Measurements from ENCODE around the gene RNU1-2.
"Not testable (repeated sequence)": the region's sequence is repeated elsewhere in the genome, so short reads cannot be mapped to it uniquely, and the experiment has no call there.

The RNU1-2 gene

DNA sequence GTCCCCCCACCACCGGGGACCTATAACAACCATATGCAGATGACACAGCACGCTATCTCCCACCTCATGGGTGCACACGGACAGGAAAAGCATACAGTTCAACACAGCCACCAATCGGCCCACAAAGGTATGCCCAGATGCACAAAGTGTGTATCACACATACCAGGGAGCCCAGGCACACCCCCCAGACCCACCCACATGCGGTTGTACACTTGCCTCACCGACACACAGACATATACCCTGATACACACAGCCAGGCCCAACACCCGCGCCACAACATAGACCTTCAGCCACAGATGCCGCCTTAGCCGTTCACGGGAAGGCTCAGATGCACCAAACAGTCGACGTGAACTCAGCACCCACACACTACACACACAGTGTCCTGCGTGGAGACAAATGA is 31.5 kb downstream of the RNU1-2 start:
- no peak for DNase-seq

DNA sequence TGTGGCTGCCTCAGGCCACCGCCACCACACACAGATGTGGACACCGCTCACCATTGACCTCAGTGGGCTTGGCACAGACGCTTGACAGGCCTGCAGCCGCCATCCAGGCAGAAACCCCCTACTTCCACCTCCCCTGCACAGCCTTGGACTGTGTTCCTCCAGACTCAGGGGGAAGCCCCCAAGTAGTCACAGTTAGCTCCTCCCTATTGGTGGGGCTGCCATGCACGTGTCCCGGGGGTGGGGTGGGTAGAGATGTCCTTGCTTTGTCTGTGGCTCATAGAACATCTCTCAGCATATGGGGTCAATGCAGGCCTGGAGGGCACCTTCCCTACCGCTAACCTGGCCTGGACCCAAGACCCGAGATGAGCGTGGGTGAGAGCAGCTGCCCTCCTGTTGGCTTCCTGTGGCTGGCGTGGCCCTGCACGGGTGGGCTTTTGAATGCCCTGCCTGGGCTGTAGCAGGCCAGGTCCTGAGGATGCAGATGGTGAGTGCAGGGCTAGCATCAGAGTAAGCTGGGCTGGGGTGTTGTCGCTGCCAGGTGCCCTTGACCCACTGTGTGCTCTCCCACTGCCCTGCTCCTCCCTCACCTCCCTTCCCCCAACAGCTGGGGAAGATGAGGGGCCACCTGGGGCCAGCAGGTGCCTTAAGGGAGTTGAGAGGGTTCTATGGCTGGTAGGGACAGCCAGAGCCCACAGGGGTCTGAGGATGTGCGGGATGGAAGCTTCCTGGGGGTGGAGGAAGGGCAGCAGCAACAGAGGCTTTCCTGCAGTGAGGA is 32.1 kb downstream of the RNU1-2 start:
- DNase-seq: no peak

DNA sequence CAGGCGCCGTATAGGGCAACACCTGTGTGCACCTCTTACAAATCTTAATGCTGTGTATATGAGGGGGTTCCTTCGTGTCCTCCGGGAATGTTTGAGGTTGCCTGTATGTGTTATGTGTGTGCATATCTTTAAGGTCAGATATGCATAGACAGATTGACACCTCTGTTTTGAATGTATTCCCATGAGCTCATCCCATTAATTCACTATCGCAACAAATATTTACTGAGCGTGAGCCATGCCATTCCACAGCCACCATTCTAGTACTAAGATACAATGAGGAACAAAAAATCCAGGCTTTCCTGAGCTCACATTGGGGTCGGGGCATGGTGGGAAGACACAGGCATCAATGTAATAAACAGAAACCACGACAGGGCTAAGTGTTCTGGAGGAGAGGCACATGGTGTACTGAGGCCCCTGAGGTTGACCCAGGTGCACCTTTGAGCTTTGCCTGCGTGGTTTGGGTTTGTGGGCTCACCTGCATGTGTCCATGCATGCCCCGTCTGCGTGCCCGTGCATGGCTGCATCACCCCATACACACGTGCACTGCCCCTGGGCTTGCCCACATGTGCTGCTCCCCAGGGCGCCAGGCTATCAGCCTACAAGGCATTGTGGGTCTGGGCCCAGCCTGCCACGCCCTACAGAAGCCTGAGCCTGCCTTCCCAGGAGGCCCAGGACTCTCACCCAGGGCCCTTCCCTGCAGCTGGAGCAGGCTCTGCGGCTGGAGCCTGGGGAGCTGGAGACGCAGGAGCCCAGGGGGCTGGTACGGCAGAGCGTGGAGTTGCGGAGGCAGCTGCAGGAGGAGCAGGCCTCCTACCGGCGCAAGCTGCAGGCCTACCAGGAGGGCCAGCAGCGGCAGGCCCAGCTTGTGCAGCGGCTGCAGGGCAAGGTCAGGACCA is 33.6 kb downstream of the RNU1-2 start:
- DNase-seq: peak; percentile 72

DNA sequence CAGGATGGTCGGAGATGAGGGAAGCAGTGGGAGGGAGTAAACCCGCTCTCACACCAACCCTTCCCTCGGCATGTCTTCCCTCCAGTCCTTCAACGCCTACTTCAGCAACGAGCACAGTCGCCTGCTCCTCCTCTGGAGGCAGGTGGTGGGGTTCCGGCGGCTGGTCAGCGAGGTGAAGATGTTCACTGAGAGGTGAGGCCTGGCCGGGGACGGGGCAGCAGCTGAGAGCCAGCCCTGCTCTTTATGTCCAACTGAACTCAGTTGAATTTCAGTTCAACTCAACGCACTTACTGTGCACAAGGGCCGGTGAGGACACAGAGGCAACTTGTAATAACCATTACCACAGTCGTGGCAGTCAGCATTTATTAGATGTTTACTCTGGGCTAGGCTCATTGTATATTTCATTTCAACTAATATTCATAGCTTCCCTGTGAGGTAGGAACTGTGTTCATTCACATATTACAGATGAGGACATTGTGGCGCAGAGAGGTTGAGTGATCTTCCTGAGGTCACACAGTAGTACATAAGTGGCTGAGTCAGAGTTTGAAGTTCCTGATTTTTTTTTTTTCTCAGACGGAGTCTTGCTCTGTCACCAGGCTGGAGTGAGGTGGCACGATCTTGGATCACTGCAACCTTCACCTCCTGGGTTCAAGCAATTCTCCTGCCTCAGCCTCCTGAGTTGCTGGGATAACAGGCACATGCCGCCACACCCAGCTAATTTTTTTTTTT is 35.6 kb downstream of the RNU1-2 start:
- DNase-seq: not testable (repeated sequence)

DNA sequence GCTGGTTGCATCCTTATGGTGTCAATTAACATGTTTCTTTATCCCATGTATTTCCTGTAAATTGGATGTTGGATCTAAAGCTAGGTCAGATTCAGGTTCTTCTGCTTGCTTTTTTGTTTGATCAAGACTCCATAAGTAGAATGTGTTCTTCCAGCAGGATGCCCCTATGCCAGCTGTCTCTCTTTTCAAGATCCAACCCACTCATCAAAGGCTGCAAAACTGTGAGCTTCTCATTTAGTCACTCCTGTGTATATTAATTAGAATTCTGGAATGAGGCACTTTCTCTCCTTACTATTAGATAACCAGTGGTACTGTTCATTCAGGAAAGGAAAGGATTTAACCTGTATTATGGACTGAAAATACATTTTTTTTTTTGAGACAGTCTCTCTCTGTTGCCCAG is 38.2 kb downstream of the RNU1-2 start:
- not testable (repeated sequence) for DNase-seq

DNA sequence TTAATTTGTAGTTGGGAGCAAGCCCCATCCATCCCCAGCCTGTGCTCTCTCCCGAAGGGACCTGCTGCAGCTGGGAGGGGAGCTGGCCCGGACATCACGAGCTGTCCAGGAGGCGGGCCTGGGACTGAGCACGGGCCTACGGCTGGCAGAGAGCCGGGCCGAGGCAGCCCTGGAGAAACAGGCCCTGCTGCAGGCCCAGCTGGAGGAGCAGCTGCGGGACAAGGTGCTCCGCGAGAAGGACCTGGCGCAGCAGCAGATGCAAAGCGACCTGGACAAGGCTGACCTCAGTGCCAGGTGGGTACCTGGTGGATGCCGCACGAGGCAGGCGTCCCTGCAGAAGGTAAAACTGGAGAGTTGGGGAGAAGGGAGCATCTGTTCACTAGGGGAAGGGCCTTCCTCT is 40.8 kb downstream of the RNU1-2 start:
- DNase-seq: not testable (repeated sequence)

DNA sequence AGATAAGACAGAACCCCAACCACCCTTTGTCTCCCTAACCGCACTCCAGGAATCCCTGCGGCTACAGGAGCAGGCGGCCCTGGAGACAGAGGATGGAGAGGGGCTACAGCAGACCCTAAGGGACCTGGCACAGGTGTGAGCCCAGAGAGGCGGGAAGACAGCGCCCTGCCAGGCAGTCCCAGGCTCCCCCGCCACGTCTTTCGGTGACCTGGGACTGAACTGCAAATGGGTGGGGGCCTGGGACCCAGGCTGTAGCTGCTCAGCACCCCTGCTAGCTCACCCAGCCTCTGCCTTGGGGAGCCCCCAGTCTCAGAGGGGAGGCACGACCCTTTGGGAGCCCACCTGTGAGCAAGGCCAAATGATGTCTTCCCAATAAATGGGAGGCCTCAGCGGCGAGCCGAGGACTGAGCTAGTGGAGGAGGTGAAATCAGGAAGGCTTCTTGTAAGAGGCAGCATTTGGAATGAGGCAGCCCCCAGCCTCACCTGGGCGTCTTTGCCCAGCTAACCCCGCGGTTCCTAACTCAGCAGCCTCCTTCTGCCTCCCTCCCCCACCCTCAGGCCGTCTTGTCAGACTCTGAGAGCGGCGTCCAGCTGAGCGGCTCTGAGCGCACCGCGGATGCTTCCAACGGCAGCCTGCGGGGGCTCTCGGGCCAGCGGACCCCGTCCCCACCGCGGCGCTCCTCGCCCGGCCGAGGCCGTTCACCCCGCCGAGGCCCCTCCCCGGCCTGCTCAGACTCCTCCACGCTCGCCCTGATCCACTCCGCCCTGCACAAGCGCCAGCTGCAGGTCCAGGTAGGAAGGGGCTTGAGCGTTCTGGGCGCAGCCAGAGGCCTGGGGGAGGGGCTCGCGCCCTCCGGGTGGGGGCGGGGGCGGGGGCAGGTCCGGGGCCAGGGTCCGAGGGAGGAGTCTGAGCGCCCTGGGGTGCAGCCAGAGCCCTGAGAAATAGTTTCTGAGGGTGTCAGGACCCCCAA is 42.9 kb downstream of the RNU1-2 start:
- no peak for DNase-seq

DNA sequence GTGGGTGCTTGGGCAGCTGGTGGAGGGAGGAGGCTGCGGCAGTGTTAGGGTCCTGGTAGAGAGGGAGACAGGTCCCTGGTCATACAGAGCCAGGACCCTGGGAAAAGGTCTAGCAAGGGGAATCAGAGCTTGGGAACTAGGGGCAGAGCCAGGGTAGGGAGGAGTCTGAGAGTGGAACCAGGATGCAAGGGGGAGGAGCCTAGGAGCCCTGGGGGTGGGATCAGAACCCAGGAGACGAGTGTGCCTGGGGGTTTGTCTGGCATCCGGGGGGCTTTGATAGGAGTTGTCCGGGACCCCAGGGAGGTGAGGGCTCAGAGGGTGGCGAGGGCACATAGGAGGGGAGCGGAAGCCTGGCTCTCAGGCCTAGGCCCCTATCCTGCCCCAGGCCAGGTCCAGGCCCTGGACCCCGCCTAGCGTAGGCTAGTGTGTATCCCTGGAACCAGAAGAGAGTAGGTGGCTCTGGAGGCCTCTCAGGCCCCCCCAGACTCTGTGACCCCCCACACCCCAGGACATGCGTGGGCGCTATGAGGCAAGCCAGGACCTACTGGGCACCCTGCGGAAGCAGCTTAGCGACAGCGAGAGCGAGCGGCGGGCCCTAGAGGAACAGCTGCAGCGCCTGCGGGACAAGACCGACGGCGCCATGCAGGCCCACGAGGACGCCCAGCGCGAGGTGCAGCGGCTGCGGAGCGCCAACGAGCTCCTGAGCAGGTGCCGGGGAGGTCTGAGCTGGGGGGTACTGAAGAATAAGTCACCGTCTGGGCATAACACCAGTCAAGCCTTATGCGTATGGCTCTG is 43.8 kb downstream of the RNU1-2 start:
- DNase-seq: not testable (repeated sequence)

DNA sequence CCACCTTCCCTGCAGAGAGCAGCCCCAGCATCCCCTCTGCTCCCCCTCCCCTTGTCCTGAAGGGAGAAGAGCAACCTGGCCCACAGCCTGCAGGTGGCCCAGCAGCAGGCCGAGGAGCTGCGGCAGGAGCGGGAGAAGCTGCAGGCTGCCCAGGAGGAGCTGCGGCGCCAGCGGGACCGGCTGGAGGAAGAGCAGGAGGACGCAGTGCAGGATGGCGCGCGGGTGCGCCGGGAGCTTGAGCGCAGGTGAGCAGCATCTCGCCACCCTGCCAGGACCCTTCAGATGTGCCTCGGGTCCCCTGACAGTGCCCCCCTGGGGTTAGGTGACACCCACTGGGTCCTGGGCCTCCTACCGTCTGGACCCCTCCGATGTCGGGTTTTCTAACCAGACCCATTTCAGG is 48.3 kb downstream of the RNU1-2 start:
- DNase-seq: no peak

DNA sequence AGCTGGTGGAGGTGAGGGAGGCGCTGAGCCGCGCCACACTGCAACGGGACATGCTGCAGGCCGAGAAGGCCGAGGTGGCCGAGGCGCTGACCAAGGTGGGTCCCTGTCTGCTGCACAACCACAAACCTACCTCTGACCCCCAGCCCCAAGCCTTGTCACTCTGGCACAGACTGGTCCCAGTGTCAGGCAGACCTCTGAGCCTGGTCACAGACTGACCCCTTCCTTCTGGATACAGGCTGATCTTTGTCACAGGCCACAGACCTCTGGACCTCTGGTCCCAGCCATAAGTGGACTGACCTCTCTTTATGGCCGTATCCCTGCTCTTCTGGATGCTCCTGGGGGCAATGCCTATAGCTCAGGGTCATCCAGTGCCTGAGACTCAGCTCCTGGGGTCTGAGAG is 49.7 kb downstream of the RNU1-2 start:
- not testable (repeated sequence) for DNase-seq
